Measurements from ENCODE around the gene FAM3D.
A peak's percentile ranks its signal among the peaks of the same experiment; 100 is the strongest.

Gene FAM3D

GRCh38 chr3:58656631-58657030 lies 9.9 kb downstream of the FAM3D start:
- DNase-seq (ENCODE audit: low read depth), result no peak

GRCh38 chr3:58654466-58654865 lies 12.1 kb downstream of the FAM3D start:
- no peak for DNase-seq (ENCODE audit: low read depth)

GRCh38 chr3:58652624-58653023 lies 13.9 kb downstream of the FAM3D start:
- DNase-seq (ENCODE audit: low read depth), result no peak

- DNase-seq (ENCODE audit: low read depth), result no peak
Measured at GRCh38 chr3:58651276-58651675, 15.3 kb downstream of the FAM3D start.

- no peak for DNase-seq (ENCODE audit: low read depth)
Measured at GRCh38 chr3:58647381-58648141, 19.0 kb downstream of the FAM3D start.

GRCh38 chr3:58646503-58646902 lies 20.1 kb downstream of the FAM3D start:
- DNase-seq (ENCODE audit: low read depth), result no peak

- no peak for DNase-seq (ENCODE audit: low read depth)
Measured at GRCh38 chr3:58645726-58646125, 20.8 kb downstream of the FAM3D start.

GRCh38 chr3:58642846-58643245 lies 23.7 kb downstream of the FAM3D start:
- DNase-seq (ENCODE audit: low read depth), result no peak

- peak; percentile 11 for DNase-seq (ENCODE audit: low read depth)
Measured at GRCh38 chr3:58640700-58641372, 25.7 kb downstream of the FAM3D start.

GRCh38 chr3:58639842-58640241 lies 26.7 kb downstream of the FAM3D start:
- no peak for DNase-seq (ENCODE audit: low read depth)

GRCh38 chr3:58639001-58639400 lies 27.6 kb downstream of the FAM3D start:
- no peak for DNase-seq (ENCODE audit: low read depth)

- DNase-seq (ENCODE audit: low read depth), result no peak
Measured at GRCh38 chr3:58638591-58638990, 28.0 kb downstream of the FAM3D start.

- DNase-seq (ENCODE audit: low read depth), result no peak
Measured at GRCh38 chr3:58637509-58637908, 29.1 kb downstream of the FAM3D start.

- no peak for DNase-seq (ENCODE audit: low read depth)
Measured at GRCh38 chr3:58635371-58636285, 30.9 kb downstream of the FAM3D start.

GRCh38 chr3:58633157-58633865 lies 33.3 kb downstream of the FAM3D start:
- no peak for DNase-seq (ENCODE audit: low read depth)

- DNase-seq (ENCODE audit: low read depth), result no peak
Measured at GRCh38 chr3:58631742-58632141, 34.8 kb downstream of the FAM3D start.

- DNase-seq (ENCODE audit: low read depth), result no peak
Measured at GRCh38 chr3:58630710-58631092, 35.9 kb downstream of the FAM3D start.

GRCh38 chr3:58630076-58630709 lies 36.4 kb downstream of the FAM3D start:
- DNase-seq (ENCODE audit: low read depth), result peak; percentile 42

- DNase-seq (ENCODE audit: low read depth), result no peak
Measured at GRCh38 chr3:58629629-58630028, 36.9 kb downstream of the FAM3D start.

GRCh38 chr3:58628823-58629562 lies 37.6 kb downstream of the FAM3D start:
- no peak for DNase-seq (ENCODE audit: low read depth)

- DNase-seq (ENCODE audit: low read depth), result no peak
Measured at GRCh38 chr3:58627941-58628340, 38.6 kb downstream of the FAM3D start.

Data from stimulated activated CD8-positive, alpha-beta memory T cell treated with anti-CD3 and anti-CD28 coated beads, Interleukin-15, amount 100 ng/mL, for 1 hour (primary cell).